GM18508 (cell line): Measurements from ENCODE around the gene KIF9.
"Not testable (repeated sequence)": the region's sequence is repeated elsewhere in the genome, so short reads cannot be mapped to it uniquely, and the experiment has no call there.

Source experiments
- ATAC-seq: cut with Tn5 transposase; IDR thresholded peaks from one replicate; pipeline ENCODE4 v1.9.1; 2021; ENCODE audit warnings: moderate number of reproducible peaks; ENCODE audit not compliant: insufficient read depth, unreplicated experiment

Gene KIF9

GRCh38 chr3:47251689-47252088, 30.9 kb downstream of the KIF9 start:
- no peak for ATAC-seq

DNA sequence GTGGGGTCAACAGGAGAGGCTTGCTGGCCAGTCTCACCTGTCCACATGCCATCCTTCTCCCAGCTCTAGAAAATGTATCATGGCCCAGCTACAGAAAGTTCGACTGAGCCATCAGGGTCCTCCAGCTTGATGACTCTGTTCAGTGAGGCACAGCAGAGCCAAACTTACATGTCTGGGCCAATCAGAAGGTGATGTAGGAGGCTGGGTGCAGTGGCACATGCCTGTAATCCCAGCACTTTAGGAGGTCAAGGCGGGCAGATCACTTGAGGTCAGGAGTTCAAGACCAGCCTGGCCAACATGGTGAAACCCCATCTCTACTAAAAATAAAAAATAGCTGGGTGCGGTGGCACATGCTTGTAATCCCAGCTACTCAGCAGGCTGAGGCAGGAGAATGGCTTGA, 31.5 kb downstream of the KIF9 start:
- not testable (repeated sequence) for ATAC-seq

DNA sequence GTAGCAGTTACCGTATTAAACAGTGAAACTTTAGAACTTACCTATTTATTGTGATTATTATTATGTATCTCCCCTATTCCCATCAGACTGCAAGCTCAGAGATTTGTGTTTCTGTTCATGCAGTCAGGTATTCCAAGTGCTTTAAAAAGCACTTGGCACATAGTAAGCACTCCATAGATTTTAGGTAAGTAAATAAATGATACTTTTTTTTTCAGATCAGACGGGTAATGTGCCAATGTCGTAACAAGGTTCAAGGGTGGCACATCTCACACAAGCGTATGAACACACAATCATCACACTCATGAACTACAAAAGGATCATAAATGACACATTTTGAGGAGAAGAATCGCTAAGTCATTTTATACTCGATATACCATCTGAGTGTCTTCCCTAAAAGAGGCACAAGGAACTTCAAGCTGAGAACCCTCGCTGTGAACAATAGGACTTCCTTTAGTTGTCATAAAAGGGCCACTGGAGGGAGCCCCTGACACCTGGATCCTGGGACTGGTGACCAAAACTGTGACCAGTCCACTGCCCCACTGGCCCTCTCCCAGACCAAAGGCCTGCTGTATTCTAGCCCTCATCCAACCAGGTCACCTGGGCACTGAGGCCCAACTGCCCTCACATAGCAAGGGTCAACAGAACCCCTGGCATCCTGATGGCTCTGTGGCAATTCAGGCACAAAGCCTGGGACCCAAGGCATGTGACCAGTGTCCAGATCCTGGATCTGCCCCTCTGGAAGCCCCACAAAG, 32.1 kb downstream of the KIF9 start:
- ATAC-seq, result no peak

GRCh38 chr3:47247131-47248064, 35.2 kb downstream of the KIF9 start:
- ATAC-seq, result no peak

DNA sequence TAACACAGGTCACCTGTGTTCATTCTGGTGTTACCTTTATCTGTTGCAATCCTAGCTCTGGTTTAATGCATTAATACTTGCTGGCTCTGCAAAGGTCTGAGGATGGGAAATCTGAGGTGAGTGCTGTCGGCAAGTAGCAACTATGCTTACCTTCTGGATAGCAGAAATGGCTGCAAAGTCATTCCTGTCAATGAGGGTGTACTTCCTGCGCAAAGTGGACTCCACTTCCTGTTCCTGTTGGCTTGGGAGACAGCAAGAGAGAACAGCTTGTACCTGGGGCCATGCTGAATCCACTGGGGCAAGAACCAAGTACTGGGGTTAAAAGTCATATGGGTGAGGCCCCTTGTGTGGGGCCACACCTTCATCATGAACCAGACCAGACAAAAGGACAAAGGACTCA, 37.3 kb downstream of the KIF9 start:
- ATAC-seq, result no peak

DNA sequence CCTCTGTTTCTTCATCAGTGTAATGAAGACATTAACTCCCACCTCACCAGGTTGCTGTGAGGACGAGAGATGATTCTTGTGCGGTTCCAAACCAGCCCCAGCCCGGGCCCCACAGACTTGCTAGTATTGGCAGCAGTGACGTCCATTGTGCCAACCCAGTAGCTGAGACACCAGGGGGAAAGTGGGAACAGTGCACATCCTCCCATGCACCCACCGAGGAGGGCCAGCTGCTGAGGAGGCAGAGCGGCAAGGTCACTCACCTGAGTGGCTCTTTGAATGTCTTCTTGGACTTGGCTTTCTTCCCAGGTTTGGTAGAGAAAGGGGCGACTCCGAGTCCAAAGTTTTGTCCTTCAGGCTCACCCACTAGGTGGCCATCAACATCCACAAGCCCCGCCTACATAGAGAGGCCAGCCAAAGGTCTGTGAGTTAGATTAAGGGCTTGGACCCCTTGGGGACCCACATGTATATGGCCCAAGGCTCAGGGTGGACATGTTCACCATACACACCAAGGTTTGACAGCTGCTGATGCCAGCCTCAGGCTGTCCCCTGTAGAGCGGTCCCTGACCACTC, 38.0 kb downstream of the KIF9 start:
- no peak for ATAC-seq

GRCh38 chr3:47243419-47244147, 39.0 kb downstream of the KIF9 start:
- no peak for ATAC-seq

- no peak for ATAC-seq
These were observed 42.7 kb downstream of the KIF9 start for GRCh38 chr3:47239929-47240328.

DNA sequence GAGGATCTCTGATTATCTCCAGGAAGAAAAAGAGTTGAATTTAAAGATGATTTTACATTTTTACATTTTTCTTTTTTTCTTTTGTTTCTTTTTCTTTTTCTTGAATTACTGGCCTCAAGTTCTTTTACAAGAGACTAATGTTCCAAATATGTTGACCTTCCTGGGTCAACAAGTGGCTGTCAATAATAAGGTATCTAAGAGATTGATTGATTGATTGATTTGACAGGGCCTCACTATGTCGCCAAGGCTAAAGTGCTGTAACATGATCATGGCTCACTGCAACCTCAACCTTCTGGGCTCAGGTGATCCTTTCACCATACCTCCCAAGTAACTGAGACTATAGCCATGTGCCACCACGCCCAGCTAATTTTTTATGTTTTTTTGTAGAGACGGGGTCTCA, 44.6 kb downstream of the KIF9 start:
- ATAC-seq, result no peak

- ATAC-seq, result no peak
These were observed 54.5 kb downstream of the KIF9 start for GRCh38 chr3:47228088-47228487.

DNA sequence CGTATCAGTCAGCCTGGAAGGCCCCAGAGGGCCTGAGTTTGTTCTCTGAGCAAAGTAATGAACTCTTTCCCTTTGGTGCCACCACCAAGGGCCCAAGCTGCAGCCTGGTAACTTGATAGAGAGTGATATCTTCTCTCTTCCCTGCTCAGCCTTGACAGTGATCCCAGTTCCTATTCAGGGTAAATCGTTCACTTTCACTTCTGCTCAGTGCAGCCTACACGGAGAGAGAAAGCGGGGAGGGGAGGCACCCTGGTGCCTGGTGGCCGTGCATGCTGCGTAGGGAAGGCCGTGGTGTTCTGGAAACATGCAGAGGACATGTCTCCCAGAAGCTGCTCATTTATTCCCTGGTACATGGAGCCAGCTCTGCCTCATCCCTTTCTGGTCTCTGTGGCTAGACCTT, 54.9 kb downstream of the KIF9 start:
- ATAC-seq, result no peak

DNA sequence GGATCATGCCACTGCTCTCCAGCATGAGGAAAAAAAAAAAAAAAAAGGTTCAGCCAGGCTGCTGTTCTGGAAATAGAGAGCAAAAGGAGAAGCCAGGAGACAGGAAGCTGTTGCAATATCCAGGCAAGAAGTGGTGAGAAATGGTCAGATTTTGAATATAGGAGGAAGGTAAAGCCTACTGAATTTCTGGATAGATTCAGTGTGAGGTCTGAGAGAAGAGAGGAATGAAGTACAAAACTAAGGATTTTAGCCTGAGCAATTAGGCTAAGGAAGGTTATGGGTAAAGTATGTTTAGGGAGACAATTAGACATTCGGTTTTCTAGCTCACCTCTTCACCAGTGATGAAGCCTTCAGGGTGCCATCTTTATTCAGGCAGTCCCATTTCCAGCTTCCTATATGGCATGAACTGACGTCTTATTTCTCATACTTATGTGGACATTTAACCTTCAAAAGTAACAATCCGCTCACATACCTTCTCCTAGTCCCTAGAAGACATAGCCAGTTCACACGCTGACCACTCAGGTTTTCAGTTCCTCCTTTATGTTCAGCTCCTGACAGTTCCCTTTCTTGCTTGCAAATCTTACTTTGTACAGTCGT, 57.2 kb downstream of the KIF9 start:
- no peak for ATAC-seq

DNA sequence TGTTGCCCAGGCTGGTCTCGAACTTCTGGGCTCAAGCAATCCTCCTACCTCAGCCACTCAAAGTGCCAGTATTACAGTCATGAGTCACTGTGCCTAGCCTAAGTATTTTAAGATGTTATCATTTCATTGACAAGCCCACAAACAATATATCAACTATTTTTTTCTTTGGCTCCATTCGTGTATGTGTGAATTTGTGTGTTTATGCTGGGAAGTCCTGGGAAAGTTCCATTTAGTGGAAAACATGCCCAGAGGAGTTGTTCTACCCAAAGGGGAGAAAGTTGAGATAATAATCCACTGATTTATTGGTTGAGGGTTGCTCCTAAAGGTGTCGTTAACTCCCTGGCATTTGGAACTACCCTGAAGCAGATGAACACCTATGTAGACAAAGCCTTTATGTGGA, 58.8 kb downstream of the KIF9 start:
- ATAC-seq, result no peak

GRCh38 chr3:47221798-47222197, 60.8 kb downstream of the KIF9 start:
- ATAC-seq, result no peak

DNA sequence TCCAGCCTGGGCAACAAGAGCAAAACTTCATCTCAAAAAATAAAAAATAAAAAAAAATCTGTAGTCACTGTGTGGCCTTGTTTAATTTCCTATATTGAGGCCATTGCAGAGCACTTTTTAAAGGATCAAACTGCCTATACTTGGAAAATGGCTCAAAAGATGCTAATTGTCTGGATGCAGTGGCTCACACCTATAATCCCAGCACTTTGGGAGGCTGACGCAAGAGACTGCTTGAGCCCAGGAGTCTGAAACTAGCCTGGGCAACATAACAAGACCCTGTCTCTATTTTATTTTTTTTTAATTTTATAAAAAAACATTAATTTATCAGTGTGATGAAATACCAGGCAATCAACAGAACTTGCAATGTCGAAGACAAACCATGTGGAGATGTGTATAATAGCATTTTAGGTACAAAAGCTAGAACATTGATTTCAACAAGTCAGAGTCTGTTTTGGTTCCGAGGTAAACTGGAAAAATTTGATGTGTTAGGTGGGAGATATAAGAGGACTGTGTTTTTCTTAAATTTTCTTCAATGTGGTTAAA, 71.7 kb downstream of the KIF9 start:
- no peak for ATAC-seq

GRCh38 chr3:47206022-47206421, 76.6 kb downstream of the KIF9 start:
- not testable (repeated sequence) for ATAC-seq

DNA sequence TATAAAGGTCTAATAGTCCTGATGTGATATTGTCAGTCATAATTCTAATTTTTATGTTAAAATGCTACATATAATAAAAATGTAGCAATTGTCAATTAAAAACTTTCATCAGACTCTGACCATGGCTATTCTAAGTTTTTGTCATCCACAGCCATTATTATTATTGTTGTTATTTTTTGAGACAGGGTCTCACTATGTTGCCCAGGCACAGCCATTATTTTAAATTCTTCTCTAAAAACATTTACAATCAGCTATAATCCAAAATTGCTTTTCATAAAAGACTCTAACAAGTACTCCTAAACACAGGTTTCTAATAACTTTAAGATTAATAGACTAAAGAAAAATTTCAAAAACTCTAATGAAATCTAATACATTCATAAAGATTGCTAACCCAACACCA, 77.7 kb downstream of the KIF9 start:
- ATAC-seq, result no peak

- ATAC-seq, result no peak
These were observed 80.1 kb downstream of the KIF9 start for GRCh38 chr3:47202542-47202941.

- ATAC-seq, result no peak
These were observed 85.3 kb downstream of the KIF9 start for GRCh38 chr3:47197287-47197686.

GRCh38 chr3:47194994-47195393, 87.6 kb downstream of the KIF9 start:
- no peak for ATAC-seq
